ENCODE results near the gene LRRC38.

- no peak for TF ChIP-seq POLR2AphosphoS5 (IDR thresholded peaks at IDR 0.05; ENCODE audit: low read depth, low read length)
- TF ChIP-seq TAF1 (IDR thresholded peaks at IDR 0.05; ENCODE audit: borderline replicate concordance, insufficient read depth, low read length), result no peak
- no peak for TF ChIP-seq SIN3A (IDR thresholded peaks at IDR 0.05; ENCODE audit: borderline replicate concordance, insufficient read depth, low read length)
These were observed 35.1 kb downstream of the LRRC38 start for GRCh38 chr1:13478692-13479091.
